Activated CD4-positive, alpha-beta T cell treated with anti-CD3 and anti-CD28 coated beads, Interleukin-2, amount 10 ng/mL, durations not matched to agents 24 days and 14 days (primary cell): Measurements from ENCODE around the gene PTCH1. TPM values are rescaled to one million over a fixed set of nuclear protein-coding genes. Genes with fewer than 3 reads are reported as not detected.

Experiments
- DNase-seq: peaks from one replicate; pipeline ENCODE4 v3.0.0; 2022
- H3K27ac Mint-ChIP-seq: one replicate; pipeline ENCODE4 v1.8.0; 2022; ENCODE audit warnings: mild to moderate bottlenecking, mixed read lengths
- H3K27me3 Mint-ChIP-seq: one replicate; pipeline ENCODE4 v1.8.0; 2022; ENCODE audit warnings: mixed read lengths
- H3K36me3 Mint-ChIP-seq: one replicate; pipeline ENCODE4 v1.8.0; 2022; ENCODE audit warnings: low read depth, mild to moderate bottlenecking, mixed read lengths
- H3K4me1 Mint-ChIP-seq: one replicate; pipeline ENCODE4 v1.8.0; 2021; ENCODE audit warnings: mixed read lengths
- H3K4me3 Mint-ChIP-seq: one replicate; pipeline ENCODE4 v1.8.0; 2022; ENCODE audit warnings: mild to moderate bottlenecking, moderate library complexity, mixed read lengths
- H3K9me3 Mint-ChIP-seq: one replicate; pipeline ENCODE4 v1.8.0; 2021; ENCODE audit warnings: mixed read lengths
- intact Hi-C: fragments of 100-400 bp; cut with micrococcal nuclease; formaldehyde crosslinking; loops from one replicate; pipeline ENCODE4 v1.15.1; 2023
- total RNA-seq: library from RNA; stranded (reverse); gene quantifications from 2 replicates; pipeline ENCODE4 v1.2.3, GENCODE V29; 2022

The PTCH1 gene
- total RNA-seq, 1 donor from 2014 or later, result 4.2 TPM

DNA sequence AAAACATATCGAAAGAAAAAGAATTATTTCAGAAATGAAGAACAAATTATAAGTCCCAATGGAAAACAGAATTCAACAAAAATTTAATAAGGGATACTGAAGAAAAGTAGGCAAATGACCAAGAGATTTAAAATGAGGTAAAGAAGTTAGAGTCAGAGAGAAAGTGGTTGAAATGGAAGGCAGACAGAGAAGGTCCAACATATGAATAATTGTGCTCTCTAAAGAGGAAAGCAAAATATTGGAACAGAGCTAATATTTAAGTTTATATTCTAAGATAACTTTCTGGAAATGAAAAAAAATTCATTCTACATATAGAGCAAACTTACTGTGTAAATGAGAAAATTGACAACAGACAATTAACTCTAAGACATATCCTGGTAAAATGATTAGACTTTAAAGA is 94.1 kb downstream of the PTCH1 start:
- Mint-ChIP-seq H3K27ac (no peak overlapping the region), H3K4me3 (no peak overlapping the region), H3K4me1 (peaks cover 12% of the 10 kb centered on the region), H3K9me3 (peaks cover 17% of the 10 kb centered on the region), H3K27me3 (peaks cover 9% of the 10 kb centered on the region), H3K36me3 (peaks cover 7% of the 10 kb centered on the region)
- intact Hi-C loops, result loop anchor here (10.0 kb wide), 1 partner anchor 92 kb away; the partner anchor contains the start of gene PTCH1
- DNase-seq, result no peak

GRCh38 chr9:95420518-95420917 is 96.3 kb downstream of the PTCH1 start:
- peaks cover 2% of the 10 kb centered on the region for H3K4me1 Mint-ChIP-seq
- H3K9me3 Mint-ChIP-seq, result peaks cover 17% of the 10 kb centered on the region
- H3K27ac Mint-ChIP-seq, result no peak overlapping the region
- no peak for DNase-seq
- H3K36me3 Mint-ChIP-seq, result peaks cover 7% of the 10 kb centered on the region
- peaks cover 4% of the 10 kb centered on the region for H3K27me3 Mint-ChIP-seq
- intact Hi-C loops, result loop anchor here (10.0 kb wide), 1 partner anchor 94 kb away; the partner anchor contains the start of gene PTCH1
- H3K4me3 Mint-ChIP-seq, result no peak overlapping the region

DNA sequence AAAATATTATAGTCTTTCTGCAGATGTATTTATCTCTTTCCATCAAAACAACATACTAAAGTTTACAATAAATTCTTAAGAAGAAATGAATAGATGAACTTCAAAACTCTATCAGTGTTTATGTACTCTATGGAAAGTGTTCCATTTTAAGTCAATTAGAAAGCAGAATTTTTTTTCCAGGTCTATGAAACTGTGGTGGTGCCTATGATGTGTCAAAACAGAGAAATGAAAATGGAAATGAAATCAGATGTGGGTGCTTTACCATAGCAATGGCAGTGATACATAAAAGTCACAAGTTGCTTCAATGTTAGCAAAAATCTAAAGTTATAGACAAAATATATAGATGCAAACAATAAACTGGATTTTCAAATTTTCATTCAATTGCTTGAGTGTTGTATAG is 97.3 kb downstream of the PTCH1 start:
- intact Hi-C loops, result no loop called here
- no peak for DNase-seq
- H3K27ac Mint-ChIP-seq, result no peak overlapping the region
- peaks cover 6% of the 10 kb centered on the region for H3K36me3 Mint-ChIP-seq
- H3K4me3 Mint-ChIP-seq, result no peak overlapping the region
- peaks cover 16% of the 10 kb centered on the region for H3K9me3 Mint-ChIP-seq
- peaks cover 2% of the 10 kb centered on the region for H3K27me3 Mint-ChIP-seq
- H3K4me1 Mint-ChIP-seq, result peaks cover 2% of the 10 kb centered on the region

DNA sequence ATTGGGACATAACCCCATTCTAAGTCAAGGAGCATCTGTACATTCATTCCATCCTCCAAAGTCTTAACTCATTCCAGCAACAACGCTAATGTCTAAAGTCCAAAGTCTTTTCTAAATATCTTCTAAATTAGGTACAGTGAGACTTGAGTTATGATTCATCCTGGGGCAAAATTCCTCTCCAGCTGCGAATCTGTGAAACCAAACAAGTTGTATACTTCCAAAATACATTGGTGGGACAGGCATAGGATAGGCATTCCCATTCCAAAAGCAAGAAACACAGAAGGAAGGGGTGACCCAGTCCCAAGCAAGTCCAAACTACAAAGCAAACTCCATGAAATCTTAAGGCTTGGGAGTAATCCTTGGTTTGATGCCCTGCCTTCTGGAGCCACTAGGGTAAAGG is 101.6 kb downstream of the PTCH1 start:
- H3K9me3 Mint-ChIP-seq, result no peaks in the 10 kb centered on the region
- intact Hi-C loops, result no loop called here
- H3K27me3 Mint-ChIP-seq, result no peaks in the 10 kb centered on the region
- H3K4me3 Mint-ChIP-seq, result no peak overlapping the region
- no peaks in the 10 kb centered on the region for H3K36me3 Mint-ChIP-seq
- no peak for DNase-seq
- no peak overlapping the region for H3K27ac Mint-ChIP-seq
- H3K4me1 Mint-ChIP-seq, result peaks cover 2% of the 10 kb centered on the region

- H3K27me3 Mint-ChIP-seq, result no peaks in the 10 kb centered on the region
- intact Hi-C loops, result no loop called here
- H3K9me3 Mint-ChIP-seq, result no peaks in the 10 kb centered on the region
- DNase-seq, result no peak
- no peak overlapping the region for H3K4me3 Mint-ChIP-seq
- no peak overlapping the region for H3K27ac Mint-ChIP-seq
- no peaks in the 10 kb centered on the region for H3K4me1 Mint-ChIP-seq
- no peaks in the 10 kb centered on the region for H3K36me3 Mint-ChIP-seq
Measured at GRCh38 chr9:95413793-95414192, 103.0 kb downstream of the PTCH1 start.

GRCh38 chr9:95411054-95411892 is 105.5 kb downstream of the PTCH1 start:
- intact Hi-C loops, result no loop called here
- H3K9me3 Mint-ChIP-seq, result no peaks in the 10 kb centered on the region
- H3K4me3 Mint-ChIP-seq, result no peak overlapping the region
- no peaks in the 10 kb centered on the region for H3K4me1 Mint-ChIP-seq
- H3K27ac Mint-ChIP-seq, result no peak overlapping the region
- no peak for DNase-seq
- peaks cover 2% of the 10 kb centered on the region for H3K27me3 Mint-ChIP-seq
- H3K36me3 Mint-ChIP-seq, result no peaks in the 10 kb centered on the region

DNA sequence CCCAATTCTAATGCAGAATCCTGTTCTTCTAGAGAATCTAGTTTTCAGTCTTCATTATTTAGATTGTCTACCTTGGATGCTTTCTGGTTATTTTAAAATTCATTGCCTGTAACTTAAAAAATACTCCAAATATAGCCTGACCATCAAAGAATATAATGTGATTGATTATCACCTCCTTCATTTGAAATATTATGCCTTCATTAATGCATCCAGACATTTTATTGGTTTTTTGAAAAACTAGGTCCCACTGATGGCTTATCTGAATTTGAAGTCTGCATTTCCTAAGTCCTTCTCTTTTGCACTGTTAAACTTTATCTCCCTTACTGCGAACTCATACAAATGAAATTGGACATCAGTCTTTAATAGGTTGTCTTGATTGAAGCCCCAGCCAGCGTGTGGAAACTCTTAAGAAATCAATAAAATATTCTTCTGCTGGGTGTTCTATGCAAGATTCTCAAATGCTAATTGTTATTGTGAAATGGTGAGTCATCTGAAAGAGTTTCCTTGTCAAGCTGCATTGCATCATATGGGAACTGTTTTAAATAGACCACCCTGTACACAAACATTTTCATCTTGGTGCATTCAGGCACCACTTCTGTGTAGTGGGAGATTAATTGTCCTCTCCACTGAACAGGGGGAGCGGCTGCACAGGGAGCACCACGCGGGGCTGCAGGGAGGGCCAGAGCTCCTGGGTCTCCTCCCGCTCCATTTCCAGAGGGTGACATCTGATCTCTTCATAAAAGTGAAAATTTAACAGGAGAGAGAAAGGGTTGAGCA is 106.9 kb downstream of the PTCH1 start:
- Mint-ChIP-seq H3K4me3 (no peak overlapping the region), H3K27ac (no peak overlapping the region), H3K27me3 (peaks cover 6% of the 10 kb centered on the region), H3K36me3 (no peaks in the 10 kb centered on the region), H3K4me1 (no peaks in the 10 kb centered on the region), H3K9me3 (no peaks in the 10 kb centered on the region)
- no peak for DNase-seq
- intact Hi-C loops, result no loop called here

- Mint-ChIP-seq H3K27ac (no peak overlapping the region), H3K4me1 (no peaks in the 10 kb centered on the region)
- intact Hi-C loops, result no loop called here
Measured at GRCh38 chr9:95407524-95407923, 109.2 kb downstream of the PTCH1 start.

DNA sequence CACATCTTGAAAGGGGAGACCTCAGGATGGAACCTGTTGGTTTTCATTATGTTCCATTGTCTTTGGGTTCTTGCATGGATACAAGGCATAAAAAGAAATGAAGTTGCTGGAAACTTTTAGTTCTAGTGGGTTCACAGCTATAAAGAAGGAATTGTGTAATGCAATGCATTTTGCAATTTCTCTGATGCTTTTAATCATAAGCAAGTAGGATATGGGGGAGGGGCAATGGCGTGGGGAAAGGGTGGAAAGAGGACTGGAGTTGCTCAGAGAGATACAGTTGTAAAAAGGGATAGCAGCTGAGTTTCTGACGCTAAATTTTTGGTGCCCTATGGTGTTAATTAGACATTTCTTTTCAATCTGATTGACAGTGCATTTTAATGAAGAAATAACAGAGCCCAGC is 110.7 kb downstream of the PTCH1 start:
- Mint-ChIP-seq H3K4me1 (no peaks in the 10 kb centered on the region), H3K4me3 (no peak overlapping the region), H3K27ac (no peak overlapping the region), H3K9me3 (peaks cover 18% of the 10 kb centered on the region), H3K27me3 (peaks cover 37% of the 10 kb centered on the region), H3K36me3 (no peaks in the 10 kb centered on the region)
- no peak for DNase-seq
- intact Hi-C loops, result no loop called here

More at GRCh38 chr9:95407524-95407923, 109.2 kb downstream of the PTCH1 start:
- Mint-ChIP-seq H3K27me3 (peaks cover 25% of the 10 kb centered on the region), H3K36me3 (no peaks in the 10 kb centered on the region), H3K4me3 (no peak overlapping the region), H3K9me3 (peaks cover 6% of the 10 kb centered on the region)
- no peak for DNase-seq

- H3K27ac Mint-ChIP-seq, result no peak overlapping the region
- intact Hi-C loops, result no loop called here
- peaks cover 36% of the 10 kb centered on the region for H3K27me3 Mint-ChIP-seq
- peaks cover 21% of the 10 kb centered on the region for H3K9me3 Mint-ChIP-seq
- H3K4me1 Mint-ChIP-seq, result no peaks in the 10 kb centered on the region
- no peak for DNase-seq
- no peaks in the 10 kb centered on the region for H3K36me3 Mint-ChIP-seq
- H3K4me3 Mint-ChIP-seq, result no peak overlapping the region
Measured at GRCh38 chr9:95399261-95399660, 117.5 kb downstream of the PTCH1 start.

Other genes with a start within 250 kb of the PTCH1 start
- gene FANCC, start 199.3 kb downstream of the PTCH1 start, total RNA-seq, result 16.7 and 18.0 TPM in 2 replicates